Hepatocyte (in vitro differentiated cells): ENCODE data around the gene SLC1A1.

ENCODE experiments used
- EZH2 ChIP-seq: fragments of 200-600 bp; sonication (generic); IDR thresholded peaks from 2 replicates; pipeline ENCODE4 v1.6.1; 2016; ENCODE audit warnings: antibody characterized with exemption, mild to moderate bottlenecking, borderline replicate concordance
- EZH2phosphoT487 ChIP-seq: fragments of 200-600 bp; sonication (generic); IDR thresholded peaks from one replicate; pipeline ENCODE4 v1.6.1; 2018; ENCODE audit warnings: antibody characterized with exemption, mild to moderate bottlenecking, low read depth, moderate library complexity; ENCODE audit not compliant: unreplicated experiment, severe bottlenecking
- TF ChIP-seq, protein P1 (sequence below): fragments of 200-600 bp; sonication (generic); IDR thresholded peaks from 2 replicates; pipeline ENCODE4 v1.5.1; 2016; ENCODE audit warnings: antibody characterized with exemption, mild to moderate bottlenecking; ENCODE audit not compliant: poor library complexity

DNA sequence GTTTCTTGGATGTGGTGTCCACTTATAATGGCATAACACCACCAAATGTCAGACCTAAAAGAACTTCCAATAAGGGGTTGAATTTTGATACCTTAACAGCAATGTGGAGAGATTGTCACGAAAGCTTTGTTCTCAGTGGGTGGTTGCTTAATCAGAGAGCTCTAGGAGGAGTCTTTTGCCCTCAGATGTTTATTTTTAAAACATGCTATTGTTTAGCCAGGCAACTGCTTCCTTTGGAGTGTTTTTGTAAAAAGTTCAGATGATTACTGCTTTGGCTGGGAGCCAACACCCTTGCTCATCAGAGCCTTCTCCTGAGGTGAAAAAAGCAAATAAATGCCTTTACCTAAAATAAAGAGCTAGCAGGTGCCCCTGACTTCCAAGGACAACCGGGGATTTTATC lies 65.0 kb downstream of the SLC1A1 start:
- TF ChIP-seq, protein P1, sequence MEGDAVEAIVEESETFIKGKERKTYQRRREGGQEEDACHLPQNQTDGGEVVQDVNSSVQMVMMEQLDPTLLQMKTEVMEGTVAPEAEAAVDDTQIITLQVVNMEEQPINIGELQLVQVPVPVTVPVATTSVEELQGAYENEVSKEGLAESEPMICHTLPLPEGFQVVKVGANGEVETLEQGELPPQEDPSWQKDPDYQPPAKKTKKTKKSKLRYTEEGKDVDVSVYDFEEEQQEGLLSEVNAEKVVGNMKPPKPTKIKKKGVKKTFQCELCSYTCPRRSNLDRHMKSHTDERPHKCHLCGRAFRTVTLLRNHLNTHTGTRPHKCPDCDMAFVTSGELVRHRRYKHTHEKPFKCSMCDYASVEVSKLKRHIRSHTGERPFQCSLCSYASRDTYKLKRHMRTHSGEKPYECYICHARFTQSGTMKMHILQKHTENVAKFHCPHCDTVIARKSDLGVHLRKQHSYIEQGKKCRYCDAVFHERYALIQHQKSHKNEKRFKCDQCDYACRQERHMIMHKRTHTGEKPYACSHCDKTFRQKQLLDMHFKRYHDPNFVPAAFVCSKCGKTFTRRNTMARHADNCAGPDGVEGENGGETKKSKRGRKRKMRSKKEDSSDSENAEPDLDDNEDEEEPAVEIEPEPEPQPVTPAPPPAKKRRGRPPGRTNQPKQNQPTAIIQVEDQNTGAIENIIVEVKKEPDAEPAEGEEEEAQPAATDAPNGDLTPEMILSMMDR, result no peak
- TF ChIP-seq EZH2phosphoT487 (no peak), EZH2 (no peak)
